GM12872 (cell line): ENCODE measurements around the gene ZNRF1.

Experiments used
- TF ChIP-seq, protein P1 (sequence below): IDR thresholded peaks from 3 replicates; pipeline ENCODE4 v1.5.1; 2011; ENCODE audit warnings: low read depth, mild to moderate bottlenecking, low read length, moderate library complexity; ENCODE audit not compliant: insufficient read depth

Gene ZNRF1

DNA sequence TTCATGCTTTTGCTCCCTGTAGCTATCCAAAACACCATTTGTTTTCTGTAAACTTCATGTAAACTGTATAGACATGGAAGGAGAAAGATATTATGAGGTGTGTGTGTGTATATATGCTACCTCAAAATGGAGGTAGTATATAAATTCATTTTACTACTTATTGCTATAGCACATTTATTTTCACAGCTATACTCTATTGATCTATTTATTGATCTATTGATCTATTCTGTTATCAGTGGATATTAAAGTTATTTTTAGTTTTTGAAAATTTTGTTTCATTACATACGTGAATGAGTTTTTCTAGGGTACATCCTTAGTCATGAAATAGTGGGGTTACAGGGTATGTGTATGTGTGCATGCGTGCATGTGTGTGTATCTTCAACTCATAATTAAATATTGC is 15.5 kb downstream of the ZNRF1 start:
- TF ChIP-seq, protein P1, sequence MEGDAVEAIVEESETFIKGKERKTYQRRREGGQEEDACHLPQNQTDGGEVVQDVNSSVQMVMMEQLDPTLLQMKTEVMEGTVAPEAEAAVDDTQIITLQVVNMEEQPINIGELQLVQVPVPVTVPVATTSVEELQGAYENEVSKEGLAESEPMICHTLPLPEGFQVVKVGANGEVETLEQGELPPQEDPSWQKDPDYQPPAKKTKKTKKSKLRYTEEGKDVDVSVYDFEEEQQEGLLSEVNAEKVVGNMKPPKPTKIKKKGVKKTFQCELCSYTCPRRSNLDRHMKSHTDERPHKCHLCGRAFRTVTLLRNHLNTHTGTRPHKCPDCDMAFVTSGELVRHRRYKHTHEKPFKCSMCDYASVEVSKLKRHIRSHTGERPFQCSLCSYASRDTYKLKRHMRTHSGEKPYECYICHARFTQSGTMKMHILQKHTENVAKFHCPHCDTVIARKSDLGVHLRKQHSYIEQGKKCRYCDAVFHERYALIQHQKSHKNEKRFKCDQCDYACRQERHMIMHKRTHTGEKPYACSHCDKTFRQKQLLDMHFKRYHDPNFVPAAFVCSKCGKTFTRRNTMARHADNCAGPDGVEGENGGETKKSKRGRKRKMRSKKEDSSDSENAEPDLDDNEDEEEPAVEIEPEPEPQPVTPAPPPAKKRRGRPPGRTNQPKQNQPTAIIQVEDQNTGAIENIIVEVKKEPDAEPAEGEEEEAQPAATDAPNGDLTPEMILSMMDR, result no peak

DNA sequence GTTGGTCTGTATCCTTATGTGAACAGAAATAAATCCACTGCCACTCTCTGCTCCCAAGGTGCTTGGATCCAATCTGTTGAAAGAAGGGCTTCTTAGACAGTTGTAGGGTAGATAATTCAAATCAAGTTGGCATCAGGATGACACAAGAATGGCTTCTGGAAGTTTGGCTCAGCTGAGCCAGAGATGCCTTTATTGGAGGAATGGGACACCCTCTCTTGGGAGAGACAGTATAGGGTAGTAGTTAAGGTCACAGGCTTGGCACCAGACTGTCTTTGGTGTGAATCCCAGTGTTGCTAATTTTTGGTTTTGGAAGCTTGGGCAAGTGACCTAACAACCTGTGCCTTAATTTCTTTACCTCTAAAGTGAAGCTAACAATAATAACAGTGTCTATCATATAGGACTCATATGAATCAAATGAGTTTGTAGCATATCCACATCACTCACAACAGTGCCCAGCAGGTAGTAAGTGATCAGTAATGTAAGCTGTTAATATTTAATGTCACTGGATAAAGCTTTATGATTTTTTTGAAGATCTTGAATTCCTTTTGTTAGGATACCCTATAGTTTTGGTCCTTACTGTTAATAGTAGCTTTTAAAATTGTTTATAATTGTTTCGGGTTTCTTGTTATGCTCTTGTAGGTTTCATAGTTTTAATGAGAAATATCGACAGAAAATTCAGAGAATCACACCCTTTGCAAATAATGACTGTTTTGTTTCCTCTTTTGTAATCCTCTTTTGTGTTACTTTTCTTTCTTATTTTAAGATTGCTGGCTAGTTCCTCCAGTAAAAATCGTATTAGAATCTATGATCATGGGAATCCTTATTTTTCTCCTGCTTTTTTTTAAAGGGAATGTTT is 19.1 kb downstream of the ZNRF1 start:
- TF ChIP-seq, protein P1, result no peak

DNA sequence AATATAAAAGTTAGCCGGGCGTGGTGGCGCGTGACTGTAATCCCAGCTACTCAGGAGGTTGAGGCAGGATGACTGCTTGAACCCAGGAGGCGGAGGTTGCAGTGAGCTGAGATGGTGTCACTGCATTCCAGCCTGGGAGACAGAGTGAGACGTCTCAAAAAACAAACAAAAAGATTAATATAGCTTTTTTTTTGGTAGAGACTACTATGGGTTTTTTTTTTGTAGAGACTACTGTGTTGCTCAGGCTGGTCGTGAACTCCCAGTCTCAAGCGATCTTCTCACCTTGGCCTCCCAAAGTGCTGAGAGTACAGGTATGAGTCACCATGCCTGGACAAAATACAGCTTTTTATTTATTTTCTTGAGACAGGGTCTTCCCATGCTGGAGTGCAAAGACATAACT is 20.2 kb downstream of the ZNRF1 start:
- TF ChIP-seq, protein P1, result no peak

DNA sequence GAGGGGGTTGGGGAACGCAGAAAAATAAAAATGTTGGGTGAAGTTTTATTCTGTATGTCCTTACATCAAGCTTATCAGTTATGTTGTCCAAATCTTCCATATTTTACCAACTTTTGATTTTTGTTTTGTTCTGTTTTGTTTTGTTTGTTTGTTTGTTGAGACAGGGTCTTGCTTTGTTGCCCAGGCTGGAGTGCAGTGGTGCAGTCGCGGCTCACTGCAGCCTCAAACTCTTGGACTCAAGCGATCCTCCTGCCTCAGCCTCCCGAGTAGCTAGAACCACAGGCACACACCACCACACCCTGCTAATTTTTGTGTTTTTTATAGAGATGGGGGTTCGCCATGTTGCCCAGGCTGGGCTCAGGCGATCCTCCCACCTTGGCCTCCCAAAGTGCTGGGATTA is 20.8 kb downstream of the ZNRF1 start:
- TF ChIP-seq, protein P1, result no peak

DNA sequence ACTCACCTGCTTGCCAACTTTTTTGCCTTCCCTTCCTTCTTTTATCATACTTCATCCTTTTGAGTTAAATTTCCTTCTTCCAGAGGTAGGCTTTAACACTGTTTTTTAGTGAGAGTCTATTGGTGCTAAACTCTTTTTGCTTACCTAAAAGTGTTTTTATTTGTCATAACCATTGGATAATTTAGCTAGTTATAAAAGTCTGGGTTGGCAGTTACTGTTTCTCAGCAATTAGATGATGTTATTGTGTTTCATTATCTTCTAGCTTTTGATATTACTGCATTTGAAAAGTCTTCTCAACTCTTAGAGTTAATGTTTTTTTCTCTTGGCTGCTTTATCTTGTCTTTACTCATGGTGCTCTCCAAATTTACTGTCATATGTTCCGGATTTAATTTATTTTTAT is 22.6 kb downstream of the ZNRF1 start:
- TF ChIP-seq, protein P1, result no peak

DNA sequence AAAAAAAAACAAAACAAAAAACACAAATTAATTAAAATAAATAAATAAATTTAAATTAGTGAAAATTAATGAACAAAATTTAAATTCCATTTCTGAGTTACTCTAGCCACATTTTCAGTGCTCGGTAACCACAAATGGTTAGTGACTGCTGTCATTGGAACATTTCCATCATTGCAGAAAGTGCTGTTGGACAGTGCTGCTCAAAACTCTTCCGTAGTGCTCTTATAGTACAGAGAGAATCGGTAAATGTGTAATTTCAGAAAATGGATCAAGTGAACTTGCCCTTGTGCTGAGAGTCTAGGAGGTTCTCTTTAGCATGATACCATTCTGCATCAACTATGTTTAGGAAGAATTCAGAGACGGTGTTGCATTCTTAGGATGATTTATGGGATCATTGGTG is 23.7 kb downstream of the ZNRF1 start:
- TF ChIP-seq, protein P1, result no peak

DNA sequence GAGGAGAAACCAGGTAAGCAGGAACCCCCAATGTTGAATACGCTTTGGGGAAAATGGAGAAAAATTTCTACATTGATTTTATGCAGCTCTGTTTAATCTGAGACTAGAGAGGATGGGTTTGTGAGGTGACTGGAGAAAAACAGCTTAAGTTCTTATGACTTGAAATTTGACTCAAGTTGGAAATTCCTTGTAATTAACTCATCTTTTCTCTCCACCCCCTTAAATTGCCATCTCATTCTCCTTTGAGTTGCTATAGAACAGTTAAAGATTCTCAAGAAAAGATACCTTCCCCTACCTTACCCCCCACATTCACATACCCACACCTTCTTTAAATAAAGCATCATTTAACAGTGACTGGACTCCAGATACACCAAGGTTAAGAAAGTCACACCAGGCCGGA is 24.2 kb downstream of the ZNRF1 start:
- TF ChIP-seq, protein P1, result no peak

DNA sequence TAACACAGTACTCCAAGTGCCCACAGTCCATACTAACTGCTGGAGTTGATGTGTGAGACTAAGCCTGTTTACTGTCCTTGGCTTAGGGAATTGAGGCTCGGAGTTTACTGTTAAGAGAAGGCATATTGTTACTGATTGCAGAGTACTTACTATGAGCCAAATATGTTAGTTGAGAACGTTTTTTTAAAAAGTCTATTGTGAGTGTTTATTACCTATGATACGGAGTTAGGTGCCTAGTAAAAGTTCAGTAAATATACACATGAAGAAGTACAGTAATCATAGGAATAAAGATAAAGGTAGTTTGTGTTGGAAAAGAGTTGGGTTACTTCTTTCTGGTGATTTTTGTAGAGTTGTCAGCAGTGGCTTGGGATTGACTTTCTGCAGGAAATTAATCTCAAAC is 25.4 kb downstream of the ZNRF1 start:
- TF ChIP-seq, protein P1, result no peak
